Body of pancreas (tissue), 4 donors: ENCODE results near the gene DCLRE1A. TPM values are rescaled to one million over a fixed set of nuclear protein-coding genes. Genes with fewer than 3 reads are reported as not detected.
"Not testable (repeated sequence)": the region's sequence is repeated elsewhere in the genome, so short reads cannot be mapped to it uniquely, and the experiment has no call there.

Source experiments
- ATAC-seq: fragments of 150-250 bp; one replicate; pipeline ENCODE4 v1.9.1; 2016
- DNase-seq, 4 donors: peaks; one replicate each; pipeline ENCODE4 v3.0.0-alpha.2; 2019
- H3K27ac ChIP-seq, 4 donors: fragments of 200-600 bp; sonication (generic); 1 replicate in 3 of 4; 2 replicates in 1 of 4; pipeline versions ENCODE4 v1.5.1 to v1.6.1; 2016 to 2019; ENCODE audit warnings: mild to moderate bottlenecking in 1 of 4, mixed read lengths in 1 of 4, moderate library complexity in 1 of 4
- H3K27me3 ChIP-seq, 2 donors: fragments of 200-600 bp; sonication (generic); one replicate each; pipeline ENCODE4 v1.6.0; 2016; ENCODE audit warnings: mild to moderate bottlenecking in 1 of 2
- H3K36me3 ChIP-seq, 2 donors: fragments of 200-600 bp; sonication (generic); replicated peaks in 1 of 2; 2 replicates each; pipeline ENCODE4 v1.5.1; 2016; ENCODE audit warnings: low read depth in 2 of 2; ENCODE audit not compliant: insufficient read depth in 1 of 2
- H3K4me1 ChIP-seq: fragments of 200-600 bp; sonication (generic); one replicate; pipeline ENCODE4 v1.6.0; 2016
- H3K4me3 ChIP-seq, 2 donors: fragments of 200-600 bp; sonication (generic); 1 replicate in 1 of 2; 2 replicates in 1 of 2; pipeline ENCODE4 v1.5.1; 2016 to 2019
- H3K9me3 ChIP-seq, 3 donors: fragments of 200-600 bp; sonication (generic); 1 replicate in 2 of 3; 2 replicates in 1 of 3; pipeline ENCODE4 v1.5.1; 2016
- POLR2A ChIP-seq, 3 donors: fragments of 450-650 bp; IDR thresholded peaks; one replicate each; pipeline ENCODE4 v1.6.1; 2016; ENCODE audit warnings: antibody characterized with exemption in 3 of 3, mild to moderate bottlenecking in 2 of 3
- WGBS, 2 donors: methylation state at CpG; one replicate each; pipeline ENCODE4 v1.1.5; 2017; 5-methylcytosine and 5-hydroxymethylcytosine counted together
- intact Hi-C: fragments of 100-400 bp; cut with DNase I; formaldehyde crosslinking; loops from one replicate; pipeline ENCODE4 v1.15.1; 2023
- total RNA-seq, 2 donors: library from RNA; depleted of rRNA; stranded (reverse); fragments of >200 nt; gene quantifications; one replicate each; pipeline ENCODE4 v1.1.0, GENCODE V29; 2016
- TF ChIP-seq, protein P1 (sequence below), 7 experiments: fragments of 450-650 bp in 4 of 7; fragments of 200-600 bp in 3 of 7; sonication (generic) in 3 of 7; IDR thresholded peaks; one replicate each; pipeline ENCODE4 v1.5.1; 2016 to 2019; ENCODE audit warnings: antibody characterized with exemption in 7 of 7

Gene DCLRE1A
- total RNA-seq, 2 donors from 2014 or later, result 4.6 to 5.2 TPM

DNA sequence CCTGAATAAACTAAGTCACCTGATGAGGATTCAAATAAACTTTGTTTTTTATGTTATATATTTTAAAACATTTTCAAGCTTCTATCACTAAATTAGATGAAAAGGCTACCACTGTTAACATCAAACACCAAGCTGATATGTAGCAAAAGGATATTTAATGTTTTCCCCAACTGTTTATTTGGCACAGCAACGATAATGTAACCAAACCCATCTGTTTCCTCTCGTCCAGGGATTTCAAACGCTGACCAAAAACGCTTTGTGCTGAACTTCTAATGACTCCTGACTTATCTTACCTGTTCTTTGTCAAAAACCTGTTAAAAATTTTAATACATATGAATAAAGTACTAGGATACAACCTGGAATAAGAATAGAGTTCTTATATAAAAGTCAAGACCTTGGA, 30.5 kb downstream of the DCLRE1A start:
- no peaks in the 10 kb centered on the region for H3K27me3 ChIP-seq
- no peaks in the 10 kb centered on the region for H3K36me3 ChIP-seq
- no peaks in the 10 kb centered on the region for H3K9me3 ChIP-seq
- ATAC-seq (no peak), DNase-seq (no peak)
- TF ChIP-seq POLR2A (IDR thresholded peaks at IDR 0.05), result no peak
- TF ChIP-seq, protein P1, sequence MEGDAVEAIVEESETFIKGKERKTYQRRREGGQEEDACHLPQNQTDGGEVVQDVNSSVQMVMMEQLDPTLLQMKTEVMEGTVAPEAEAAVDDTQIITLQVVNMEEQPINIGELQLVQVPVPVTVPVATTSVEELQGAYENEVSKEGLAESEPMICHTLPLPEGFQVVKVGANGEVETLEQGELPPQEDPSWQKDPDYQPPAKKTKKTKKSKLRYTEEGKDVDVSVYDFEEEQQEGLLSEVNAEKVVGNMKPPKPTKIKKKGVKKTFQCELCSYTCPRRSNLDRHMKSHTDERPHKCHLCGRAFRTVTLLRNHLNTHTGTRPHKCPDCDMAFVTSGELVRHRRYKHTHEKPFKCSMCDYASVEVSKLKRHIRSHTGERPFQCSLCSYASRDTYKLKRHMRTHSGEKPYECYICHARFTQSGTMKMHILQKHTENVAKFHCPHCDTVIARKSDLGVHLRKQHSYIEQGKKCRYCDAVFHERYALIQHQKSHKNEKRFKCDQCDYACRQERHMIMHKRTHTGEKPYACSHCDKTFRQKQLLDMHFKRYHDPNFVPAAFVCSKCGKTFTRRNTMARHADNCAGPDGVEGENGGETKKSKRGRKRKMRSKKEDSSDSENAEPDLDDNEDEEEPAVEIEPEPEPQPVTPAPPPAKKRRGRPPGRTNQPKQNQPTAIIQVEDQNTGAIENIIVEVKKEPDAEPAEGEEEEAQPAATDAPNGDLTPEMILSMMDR (IDR thresholded peaks at IDR 0.05), result no peak
- no peak overlapping the region for H3K4me3 ChIP-seq
- H3K27ac ChIP-seq, result no peak overlapping the region
- H3K4me1 ChIP-seq, result no peaks in the 10 kb centered on the region
- WGBS, 2 donors, result 22 to 38% methylated on average over 4 of the region's 4 CpGs
- intact Hi-C loops, result no loop called here

DNA sequence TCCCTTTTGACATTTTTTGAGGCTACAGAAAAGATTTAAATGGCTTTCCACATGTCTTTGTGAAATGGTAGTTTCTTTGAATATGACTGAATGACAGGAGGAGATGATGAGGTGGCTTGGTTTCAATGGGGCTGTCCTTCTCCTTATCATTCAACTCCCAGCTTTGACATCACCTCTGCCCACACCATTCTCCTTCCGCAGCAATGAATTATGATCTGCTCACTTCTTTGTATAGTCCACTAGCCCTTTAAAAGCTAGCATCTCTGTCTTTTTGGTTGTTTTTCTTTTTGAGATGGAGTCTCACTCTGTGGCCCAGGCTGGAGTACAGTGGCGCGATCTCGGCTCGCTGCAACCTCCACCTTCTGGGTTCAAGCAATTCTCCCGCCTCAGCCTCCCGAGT, 31.7 kb downstream of the DCLRE1A start:
- WGBS, 2 donors, result 94 to 97% methylated on average over 7 of the region's 7 CpGs
- DNase-seq, result no peak
- Histone ChIP-seq H3K4me1 (peaks cover 3% of the 10 kb centered on the region), H3K36me3 (no peaks in the 10 kb centered on the region), H3K9me3 (no peaks in the 10 kb centered on the region), H3K4me3 (no peak overlapping the region), H3K27ac (no peak overlapping the region), H3K27me3 (no peaks in the 10 kb centered on the region)
- ATAC-seq, result no peak
- TF ChIP-seq, protein P1 (IDR thresholded peaks at IDR 0.05), result no peak
- no peak for TF ChIP-seq POLR2A (IDR thresholded peaks at IDR 0.05)
- intact Hi-C loops, result no loop called here

DNA sequence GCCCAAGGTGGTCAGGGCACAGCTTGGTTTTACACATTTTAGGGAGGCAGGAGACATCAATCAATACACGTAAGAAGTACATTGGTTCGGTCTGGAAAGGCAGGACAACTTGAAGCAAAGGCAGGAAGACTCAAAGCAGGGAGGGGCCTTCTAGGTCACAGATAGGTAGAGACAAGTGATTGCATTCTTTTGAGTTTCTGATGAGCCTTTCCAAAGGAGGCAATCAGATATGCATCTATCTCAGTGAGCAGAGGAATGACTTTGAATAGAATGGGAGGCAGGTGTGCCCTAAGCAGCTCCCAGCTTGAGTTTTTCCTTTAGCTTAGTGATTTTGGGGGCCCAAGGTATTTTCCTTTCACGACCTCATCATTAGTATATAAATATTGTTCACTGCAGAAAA, 32.6 kb downstream of the DCLRE1A start:
- H3K4me3 ChIP-seq, H3K36me3 ChIP-seq, ATAC-seq, intact Hi-C loops, DNase-seq, H3K27ac ChIP-seq, H3K27me3 ChIP-seq, H3K9me3 ChIP-seq: not testable (repeated sequence)
- peaks cover 12% of the 10 kb centered on the region for H3K4me1 ChIP-seq
- 78 to 79% methylated on average over 3 of the region's 3 CpGs for WGBS, 2 donors

DNA sequence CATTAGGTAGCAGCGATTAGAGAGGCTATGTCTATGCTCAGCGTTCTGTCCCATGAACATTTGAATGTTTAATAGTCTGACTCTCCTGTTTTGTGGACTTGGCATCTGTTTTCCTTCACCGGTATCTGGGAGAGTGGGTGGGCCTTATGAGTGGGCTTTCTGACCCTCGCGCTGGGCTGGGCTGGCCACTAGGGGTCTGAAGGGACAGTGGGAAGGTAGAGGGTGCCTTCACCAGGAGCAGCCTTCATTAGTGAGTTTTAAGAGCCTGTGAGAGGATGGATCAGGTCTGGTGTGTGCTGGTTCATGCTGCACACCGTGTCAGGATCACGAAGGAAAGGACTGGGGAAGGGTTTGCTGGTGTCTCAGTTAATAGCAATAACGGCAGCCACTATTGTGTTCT, 33.4 kb downstream of the DCLRE1A start:
- Histone ChIP-seq H3K27ac (no peak overlapping the region), H3K4me1 (peaks cover 13% of the 10 kb centered on the region), H3K4me3 (no peak overlapping the region), H3K9me3 (no peaks in the 10 kb centered on the region), H3K36me3 (no peaks in the 10 kb centered on the region), H3K27me3 (no peaks in the 10 kb centered on the region)
- DNase-seq (no peak), ATAC-seq (peak; percentile 15)
- no peak for TF ChIP-seq POLR2A (IDR thresholded peaks at IDR 0.05)
- TF ChIP-seq, protein P1 (IDR thresholded peaks at IDR 0.05), result no peak
- WGBS, 2 donors, result 65 to 69% methylated on average over 8 of the region's 8 CpGs
- intact Hi-C loops, result no loop called here

DNA sequence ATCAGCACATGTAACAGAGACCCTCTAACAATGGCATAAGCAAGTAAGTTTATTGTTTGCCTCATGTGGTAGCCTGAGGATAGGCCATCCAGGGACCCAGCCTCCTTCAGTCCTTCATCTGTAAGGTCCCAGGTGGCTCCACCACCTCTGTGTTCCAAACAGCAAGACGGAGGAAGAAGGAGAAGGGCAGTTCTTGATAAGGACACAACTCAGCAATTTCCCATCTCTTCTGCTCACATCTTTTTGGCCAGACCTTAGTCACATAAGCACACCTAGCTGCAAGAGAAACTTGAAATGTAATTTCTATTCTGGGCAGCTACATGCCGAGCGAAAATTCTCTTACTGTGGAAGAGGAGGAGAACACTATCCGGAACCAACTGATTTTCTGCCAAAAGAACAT, 33.9 kb downstream of the DCLRE1A start:
- WGBS, 2 donors, result 90 to 96% methylated on average over 4 of the region's 4 CpGs

DNA sequence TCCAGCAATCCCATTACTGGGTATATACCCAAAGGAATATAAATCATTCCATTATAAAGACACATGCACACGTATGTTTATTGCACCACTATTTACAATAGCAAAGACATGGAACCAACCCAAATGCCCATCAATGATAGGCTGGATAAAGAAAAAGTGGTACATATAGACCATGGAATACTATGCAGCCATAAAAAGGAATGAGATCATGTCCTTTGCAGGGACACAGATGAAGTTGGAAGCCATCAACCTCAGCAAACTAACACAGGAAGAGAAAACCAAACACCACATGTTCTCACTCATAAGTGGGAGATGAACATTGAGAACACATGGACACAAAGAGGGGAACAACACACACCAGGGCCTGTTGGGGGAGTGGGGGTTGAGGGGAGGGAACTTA, 39.2 kb downstream of the DCLRE1A start:
- ATAC-seq, H3K27me3 ChIP-seq, H3K36me3 ChIP-seq, intact Hi-C loops, H3K4me3 ChIP-seq, DNase-seq, H3K9me3 ChIP-seq, H3K27ac ChIP-seq: not testable (repeated sequence)
- peaks cover 13% of the 10 kb centered on the region for H3K4me1 ChIP-seq
- 90 to 91% methylated on average over 1 of the region's 1 CpG for WGBS, 2 donors

More for the DNA sequence above, 33.9 kb downstream of the DCLRE1A start:
- Histone ChIP-seq H3K27me3 (no peaks in the 10 kb centered on the region), H3K36me3 (no peaks in the 10 kb centered on the region), H3K4me3 (no peak overlapping the region), H3K4me1 (peaks cover 13% of the 10 kb centered on the region), H3K27ac (no peak overlapping the region), H3K9me3 (no peaks in the 10 kb centered on the region)
- DNase-seq, result no peak
- intact Hi-C loops, result no loop called here
- no peak for ATAC-seq
- TF ChIP-seq, protein P1 (IDR thresholded peaks at IDR 0.05), result no peak
- TF ChIP-seq POLR2A (IDR thresholded peaks at IDR 0.05), result no peak
